Activated naive CD8-positive, alpha-beta T cell treated with anti-CD3 and anti-CD28 coated beads, Interleukin-2, amount 50 U/mL, for 24 hours (primary cell): ENCODE measurements around the gene ICOSLG.

Experiments used
- ATAC-seq: fragments of 150-1000 bp; cut with Tn5 transposase; one replicate; pipeline ENCODE4 v1.10.0; 2021
- DNase-seq: peaks from one replicate; pipeline ENCODE4 v3.0.0; 2021
- H3K27ac Mint-ChIP-seq: one replicate; pipeline ENCODE4 v1.8.0; 2021; ENCODE audit warnings: mild to moderate bottlenecking, mixed read lengths
- H3K27me3 Mint-ChIP-seq: one replicate; pipeline ENCODE4 v1.8.0; 2021; ENCODE audit warnings: mixed read lengths
- H3K36me3 Mint-ChIP-seq: one replicate; pipeline ENCODE4 v1.8.0; 2021; ENCODE audit warnings: low read depth, mixed read lengths
- H3K4me1 Mint-ChIP-seq: one replicate; pipeline ENCODE4 v1.8.0; 2021; ENCODE audit warnings: mixed read lengths
- H3K4me3 Mint-ChIP-seq: one replicate; pipeline ENCODE4 v1.8.0; 2021; ENCODE audit warnings: mild to moderate bottlenecking, moderate library complexity, mixed read lengths
- H3K9me3 Mint-ChIP-seq: one replicate; pipeline ENCODE4 v1.8.0; 2021; ENCODE audit warnings: mixed read lengths

ICOSLG gene

GRCh38 chr21:44273046-44273445 is 32.3 kb upstream of the ICOSLG start:
- H3K27ac Mint-ChIP-seq: no peak overlapping the region
- no peaks in the 10 kb centered on the region for H3K4me1 Mint-ChIP-seq
- DNase-seq (no peak), ATAC-seq (no peak)
- H3K36me3 Mint-ChIP-seq: no peaks in the 10 kb centered on the region
- no peaks in the 10 kb centered on the region for H3K9me3 Mint-ChIP-seq
- H3K4me3 Mint-ChIP-seq: no peak overlapping the region
- H3K27me3 Mint-ChIP-seq: no peaks in the 10 kb centered on the region

- no peaks in the 10 kb centered on the region for H3K9me3 Mint-ChIP-seq
- ATAC-seq (no peak), DNase-seq (no peak)
- H3K4me3 Mint-ChIP-seq: no peak overlapping the region
- H3K27ac Mint-ChIP-seq: no peak overlapping the region
- H3K4me1 Mint-ChIP-seq: no peaks in the 10 kb centered on the region
- no peaks in the 10 kb centered on the region for H3K36me3 Mint-ChIP-seq
- no peaks in the 10 kb centered on the region for H3K27me3 Mint-ChIP-seq
Observed at GRCh38 chr21:44272284-44272858, 31.6 kb upstream of the ICOSLG start.

GRCh38 chr21:44271558-44272283 is 31.0 kb upstream of the ICOSLG start:
- Mint-ChIP-seq H3K27me3 (no peaks in the 10 kb centered on the region), H3K36me3 (no peaks in the 10 kb centered on the region), H3K27ac (no peak overlapping the region), H3K4me1 (no peaks in the 10 kb centered on the region), H3K4me3 (no peak overlapping the region), H3K9me3 (no peaks in the 10 kb centered on the region)
- DNase-seq (no peak), ATAC-seq (no peak)

GRCh38 chr21:44269090-44269489 is 28.3 kb upstream of the ICOSLG start:
- Mint-ChIP-seq H3K27ac (no peak overlapping the region), H3K27me3 (no peaks in the 10 kb centered on the region), H3K36me3 (no peaks in the 10 kb centered on the region), H3K4me3 (no peak overlapping the region), H3K4me1 (no peaks in the 10 kb centered on the region), H3K9me3 (no peaks in the 10 kb centered on the region)
- ATAC-seq (no peak), DNase-seq (no peak)

GRCh38 chr21:44267655-44268142 is 27.0 kb upstream of the ICOSLG start:
- ATAC-seq: no peak
- Mint-ChIP-seq H3K36me3 (no peaks in the 10 kb centered on the region), H3K4me1 (no peaks in the 10 kb centered on the region), H3K27ac (no peak overlapping the region), H3K27me3 (no peaks in the 10 kb centered on the region), H3K4me3 (no peak overlapping the region), H3K9me3 (no peaks in the 10 kb centered on the region)
- no peak for DNase-seq

GRCh38 chr21:44265734-44266270 is 25.1 kb upstream of the ICOSLG start:
- no peaks in the 10 kb centered on the region for H3K9me3 Mint-ChIP-seq
- H3K36me3 Mint-ChIP-seq: no peaks in the 10 kb centered on the region
- H3K27me3 Mint-ChIP-seq: no peaks in the 10 kb centered on the region
- H3K4me1 Mint-ChIP-seq: no peaks in the 10 kb centered on the region
- no peak overlapping the region for H3K4me3 Mint-ChIP-seq
- DNase-seq (no peak), ATAC-seq (no peak)
- no peak overlapping the region for H3K27ac Mint-ChIP-seq

- ATAC-seq (no peak), DNase-seq (no peak)
- Mint-ChIP-seq H3K27me3 (no peaks in the 10 kb centered on the region), H3K9me3 (no peaks in the 10 kb centered on the region), H3K27ac (no peak overlapping the region), H3K4me1 (no peaks in the 10 kb centered on the region), H3K36me3 (no peaks in the 10 kb centered on the region), H3K4me3 (no peak overlapping the region)
Observed at GRCh38 chr21:44263768-44264167, 23.0 kb upstream of the ICOSLG start.

GRCh38 chr21:44263221-44263760 is 22.5 kb upstream of the ICOSLG start:
- DNase-seq: no peak
- ATAC-seq: no peak
- H3K36me3 Mint-ChIP-seq: no peaks in the 10 kb centered on the region
- H3K27ac Mint-ChIP-seq: no peak overlapping the region
- H3K4me1 Mint-ChIP-seq: no peaks in the 10 kb centered on the region
- no peaks in the 10 kb centered on the region for H3K9me3 Mint-ChIP-seq
- H3K27me3 Mint-ChIP-seq: no peaks in the 10 kb centered on the region
- H3K4me3 Mint-ChIP-seq: no peak overlapping the region

- DNase-seq: no peak
- Mint-ChIP-seq H3K27ac (no peak overlapping the region), H3K4me3 (no peak overlapping the region), H3K27me3 (no peaks in the 10 kb centered on the region), H3K36me3 (no peaks in the 10 kb centered on the region), H3K4me1 (no peaks in the 10 kb centered on the region), H3K9me3 (no peaks in the 10 kb centered on the region)
- ATAC-seq: no peak
Observed at GRCh38 chr21:44262338-44263056, 21.8 kb upstream of the ICOSLG start.

GRCh38 chr21:44261675-44262295 is 21.0 kb upstream of the ICOSLG start, which contains the start of gene DNMT3L:
Gene DNMT3L, minus strand, starts transcription at chr21:44261897. Its CDS starts 638 bp downstream, at chr21:44261259.
- no peaks in the 10 kb centered on the region for H3K9me3 Mint-ChIP-seq
- H3K36me3 Mint-ChIP-seq: no peaks in the 10 kb centered on the region
- no peaks in the 10 kb centered on the region for H3K27me3 Mint-ChIP-seq
- no peaks in the 10 kb centered on the region for H3K4me1 Mint-ChIP-seq
- no peak within 1 kb of the TSS for H3K4me3 Mint-ChIP-seq
- no peak within 1 kb of the TSS for H3K27ac Mint-ChIP-seq
- DNase-seq: no peak
- ATAC-seq: no peak

- H3K36me3 Mint-ChIP-seq: no peaks in the 10 kb centered on the region
- H3K9me3 Mint-ChIP-seq: no peaks in the 10 kb centered on the region
- H3K27me3 Mint-ChIP-seq: no peaks in the 10 kb centered on the region
- ATAC-seq: no peak
- no peak overlapping the region for H3K4me3 Mint-ChIP-seq
- no peak for DNase-seq
- no peaks in the 10 kb centered on the region for H3K4me1 Mint-ChIP-seq
- no peak overlapping the region for H3K27ac Mint-ChIP-seq
Observed at GRCh38 chr21:44260791-44261631, 20.3 kb upstream of the ICOSLG start.

- Mint-ChIP-seq H3K9me3 (no peaks in the 10 kb centered on the region), H3K4me3 (no peak overlapping the region), H3K36me3 (no peaks in the 10 kb centered on the region), H3K27me3 (no peaks in the 10 kb centered on the region), H3K4me1 (no peaks in the 10 kb centered on the region), H3K27ac (no peak overlapping the region)
- ATAC-seq (no peak), DNase-seq (no peak)
Observed at GRCh38 chr21:44260066-44260465, 19.3 kb upstream of the ICOSLG start.

GRCh38 chr21:44259082-44259705 is 18.5 kb upstream of the ICOSLG start:
- DNase-seq: no peak
- Mint-ChIP-seq H3K9me3 (no peaks in the 10 kb centered on the region), H3K4me1 (no peaks in the 10 kb centered on the region), H3K36me3 (no peaks in the 10 kb centered on the region), H3K27ac (no peak overlapping the region), H3K27me3 (no peaks in the 10 kb centered on the region), H3K4me3 (no peak overlapping the region)
- ATAC-seq: no peak
